ENCODE results near the gene MRPS27.

- TF ChIP-seq HCFC1 (IDR thresholded peaks at IDR 0.05; ENCODE audit: low read depth, low read length), result no peak
- TF ChIP-seq ZNF441 (CRISPR knock-in tag; IDR thresholded peaks at IDR 0.05; ENCODE audit: borderline replicate concordance), result no peak
- TF ChIP-seq ZMYM2 (CRISPR knock-in tag; IDR thresholded peaks at IDR 0.05), result no peak
- no peak for TF ChIP-seq PRDM15 (CRISPR knock-in tag; IDR thresholded peaks at IDR 0.05)
Observed at GRCh38 chr5:72255670-72256069, 64.4 kb downstream of the MRPS27 start.

Measured in HepG2 (cell line).